ENCODE results near the gene MNX1. TPM values are rescaled to one million over a fixed set of nuclear protein-coding genes. Genes with fewer than 3 reads are reported as not detected.

The MNX1 gene
- total RNA-seq, 1 donor from 2014 or later, result not detected

Other genes with a start within 250 kb of the MNX1 start
- gene LMBR1, start 117.5 kb downstream of the MNX1 start, total RNA-seq, result 35.4 TPM
- 6.6 TPM for gene NOM1, start 61.0 kb downstream of the MNX1 start, total RNA-seq
- 49.7 TPM for gene UBE3C, start 128.3 kb upstream of the MNX1 start, total RNA-seq